Heart left ventricle (tissue), 13 donors: ENCODE results near the gene ZNF598.

Experiments
- POLR2A ChIP-seq, 2 donors: fragments of 450-650 bp; IDR thresholded peaks; one replicate each; pipeline ENCODE4 v1.6.1; 2017; ENCODE audit warnings: antibody characterized with exemption in 2 of 2, mild to moderate bottlenecking in 2 of 2, moderate library complexity in 2 of 2
- TF ChIP-seq, protein P1 (sequence below), 12 donors: fragments of 200-600 bp; sonication (generic) in 4 of 12; IDR thresholded peaks; one replicate each; pipeline versions ENCODE4 v1.5.0 to v1.8.0; 2018 to 2022; ENCODE audit warnings: antibody characterized with exemption in 12 of 12, mild to moderate bottlenecking in 5 of 12
- donor health status: ischemic (EF 13 %, LVEDD 7.1; RV severe dilation, severe dysfunction).
- donor health status: DM: no; HTN: yes; CAD: no.
- donor health status: DM: no; HTN: no; CAD: no.
- donor health status: ischemic (EF 25% LVEDD 6.9; RV normal size, moderate dysfunction).
- donor health status: ischemic (EF 25% LVEDD 5.7; RV mildly dilated, moderate dysfunction).
- donor health status: ischemic (EF 35%, LVEDD 5.7; RV mildly dilated, moderate dysfunction).
- donor health status: nonischemic (EF 11% LVEDD 7.7; RV severe dilation, severe dysfunction).
- donor health status: DM: yes; HTN: yes; CAD: no.
- donor health status: PGD.
- donor health status: ischemic (EF 29% LVEDD 5.4; RV normal size, mild dysfunction).
- donor health status: nonischemic (EF 23%, LVEDD 6.1; RV moderate dilation, normal function).

DNA sequence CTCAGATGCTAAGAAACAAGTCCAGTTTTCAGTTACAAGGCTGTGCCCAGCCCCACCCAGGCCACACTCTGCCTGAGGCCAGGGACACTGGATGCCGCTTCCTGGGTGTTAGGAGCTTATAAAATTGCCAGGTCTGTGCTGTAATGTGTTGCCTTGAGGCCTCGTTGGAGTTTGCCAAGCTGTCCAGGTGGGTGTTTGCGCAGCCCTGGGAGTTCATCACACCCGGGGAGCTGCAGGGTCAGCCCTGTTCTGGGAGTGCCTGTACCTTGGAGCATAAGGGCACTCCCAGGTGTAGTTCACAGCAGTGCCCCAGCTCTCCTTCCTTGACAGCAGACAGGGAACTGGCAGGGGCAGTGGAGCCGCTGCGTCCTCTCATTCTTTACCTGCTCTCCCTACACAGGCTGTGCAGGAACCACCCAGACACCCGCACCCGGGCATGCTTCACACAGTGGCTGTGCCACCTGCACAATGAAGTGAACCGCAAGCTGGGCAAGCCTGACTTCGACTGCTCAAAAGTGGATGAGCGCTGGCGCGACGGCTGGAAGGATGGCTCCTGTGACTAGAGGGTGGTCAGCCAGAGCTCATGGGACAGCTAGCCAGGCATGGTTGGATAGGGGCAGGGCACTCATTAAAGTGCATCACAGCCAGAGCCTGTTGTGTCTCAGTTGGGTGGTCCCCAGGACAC is 24.0 kb downstream of the ZNF598 start:
- TF ChIP-seq, protein P1, sequence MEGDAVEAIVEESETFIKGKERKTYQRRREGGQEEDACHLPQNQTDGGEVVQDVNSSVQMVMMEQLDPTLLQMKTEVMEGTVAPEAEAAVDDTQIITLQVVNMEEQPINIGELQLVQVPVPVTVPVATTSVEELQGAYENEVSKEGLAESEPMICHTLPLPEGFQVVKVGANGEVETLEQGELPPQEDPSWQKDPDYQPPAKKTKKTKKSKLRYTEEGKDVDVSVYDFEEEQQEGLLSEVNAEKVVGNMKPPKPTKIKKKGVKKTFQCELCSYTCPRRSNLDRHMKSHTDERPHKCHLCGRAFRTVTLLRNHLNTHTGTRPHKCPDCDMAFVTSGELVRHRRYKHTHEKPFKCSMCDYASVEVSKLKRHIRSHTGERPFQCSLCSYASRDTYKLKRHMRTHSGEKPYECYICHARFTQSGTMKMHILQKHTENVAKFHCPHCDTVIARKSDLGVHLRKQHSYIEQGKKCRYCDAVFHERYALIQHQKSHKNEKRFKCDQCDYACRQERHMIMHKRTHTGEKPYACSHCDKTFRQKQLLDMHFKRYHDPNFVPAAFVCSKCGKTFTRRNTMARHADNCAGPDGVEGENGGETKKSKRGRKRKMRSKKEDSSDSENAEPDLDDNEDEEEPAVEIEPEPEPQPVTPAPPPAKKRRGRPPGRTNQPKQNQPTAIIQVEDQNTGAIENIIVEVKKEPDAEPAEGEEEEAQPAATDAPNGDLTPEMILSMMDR (IDR thresholded peaks at IDR 0.05) = no peak
- no peak for TF ChIP-seq POLR2A (IDR thresholded peaks at IDR 0.05)
